GM21515 (cell line): ENCODE results near the gene TLR9.
"Not testable (repeated sequence)": the region's sequence is repeated elsewhere in the genome, so short reads cannot be mapped to it uniquely, and the experiment has no call there.

Experiments
- ATAC-seq: cut with Tn5 transposase; IDR thresholded peaks from one replicate; pipeline ENCODE4 v1.9.1; 2021; ENCODE audit not compliant: unreplicated experiment

Gene TLR9

GRCh38 chr3:52225452-52226228 lies at the start of gene TLR9:
Gene TLR9, minus strand, starts transcription at chr3:52225645. Its CDS starts 116 bp downstream, at chr3:52225529.
- peak; percentile 69 for ATAC-seq

- ATAC-seq: not testable (repeated sequence)
These were observed 49.3 kb upstream of the TLR9 start for GRCh38 chr3:52274781-52275180.

GRCh38 chr3:52272831-52273230 lies 47.4 kb upstream of the TLR9 start:
- ATAC-seq: no peak

- not testable (repeated sequence) for ATAC-seq
These were observed 46.7 kb upstream of the TLR9 start for GRCh38 chr3:52272172-52272571.

- no peak for ATAC-seq
These were observed 44.9 kb upstream of the TLR9 start for GRCh38 chr3:52270252-52270754.

- no peak for ATAC-seq
These were observed 44.3 kb upstream of the TLR9 start for GRCh38 chr3:52269776-52270175.

GRCh38 chr3:52268036-52268435 lies 42.6 kb upstream of the TLR9 start:
- no peak for ATAC-seq

GRCh38 chr3:52265387-52265786 lies 39.9 kb upstream of the TLR9 start:
- ATAC-seq: no peak

GRCh38 chr3:52262447-52262846 lies 37.0 kb upstream of the TLR9 start:
- ATAC-seq: no peak

- ATAC-seq: no peak
These were observed 34.0 kb upstream of the TLR9 start for GRCh38 chr3:52259448-52259847.

- ATAC-seq: no peak
These were observed 33.6 kb upstream of the TLR9 start for GRCh38 chr3:52259035-52259434.

- ATAC-seq: no peak
These were observed 32.5 kb upstream of the TLR9 start for GRCh38 chr3:52257911-52258310.

- ATAC-seq: no peak
These were observed 31.2 kb upstream of the TLR9 start for GRCh38 chr3:52256622-52257021.

- no peak for ATAC-seq
These were observed 30.7 kb upstream of the TLR9 start for GRCh38 chr3:52256159-52256558.

- ATAC-seq: no peak
These were observed 29.2 kb upstream of the TLR9 start for GRCh38 chr3:52254608-52255007.

- peak; percentile 82 for ATAC-seq
These were observed 28.2 kb upstream of the TLR9 start for GRCh38 chr3:52253314-52254304.

- ATAC-seq: no peak
These were observed 24.7 kb upstream of the TLR9 start for GRCh38 chr3:52250122-52250521.

- ATAC-seq: no peak
These were observed 24.2 kb upstream of the TLR9 start for GRCh38 chr3:52249683-52250082.

- no peak for ATAC-seq
These were observed 23.5 kb upstream of the TLR9 start for GRCh38 chr3:52248816-52249547.

- ATAC-seq: no peak
These were observed 22.7 kb upstream of the TLR9 start for GRCh38 chr3:52248165-52248541.
